ENCODE results near the gene KCNQ5.

The KCNQ5 gene

DNA sequence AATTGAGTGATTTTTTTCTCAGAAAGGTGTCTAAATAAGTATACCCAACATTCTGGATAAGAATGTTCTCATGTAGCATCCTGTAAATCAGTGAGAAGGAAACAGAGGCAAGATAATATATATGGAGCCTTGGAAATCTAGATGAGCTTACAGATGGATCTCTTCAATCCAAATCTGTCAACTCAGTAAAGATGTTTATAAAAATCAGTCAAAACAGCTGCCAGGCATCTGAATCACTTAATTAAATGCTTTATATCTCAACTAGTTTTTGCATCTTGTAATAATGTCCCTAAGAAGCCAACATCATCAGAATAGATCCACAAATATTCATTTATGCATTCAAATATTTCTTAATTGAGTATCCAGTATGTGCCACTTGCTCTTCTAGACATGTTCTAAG, 303.3 kb downstream of the KCNQ5 start:
- DNase-seq, result no peak

GRCh38 chr6:72930556-72931132, 308.8 kb downstream of the KCNQ5 start:
- no peak for DNase-seq

- no peak for DNase-seq
Observed at GRCh38 chr6:72931325-72931887, 309.5 kb downstream of the KCNQ5 start.

GRCh38 chr6:72933233-72933632, 311.4 kb downstream of the KCNQ5 start:
- DNase-seq, result no peak

DNA sequence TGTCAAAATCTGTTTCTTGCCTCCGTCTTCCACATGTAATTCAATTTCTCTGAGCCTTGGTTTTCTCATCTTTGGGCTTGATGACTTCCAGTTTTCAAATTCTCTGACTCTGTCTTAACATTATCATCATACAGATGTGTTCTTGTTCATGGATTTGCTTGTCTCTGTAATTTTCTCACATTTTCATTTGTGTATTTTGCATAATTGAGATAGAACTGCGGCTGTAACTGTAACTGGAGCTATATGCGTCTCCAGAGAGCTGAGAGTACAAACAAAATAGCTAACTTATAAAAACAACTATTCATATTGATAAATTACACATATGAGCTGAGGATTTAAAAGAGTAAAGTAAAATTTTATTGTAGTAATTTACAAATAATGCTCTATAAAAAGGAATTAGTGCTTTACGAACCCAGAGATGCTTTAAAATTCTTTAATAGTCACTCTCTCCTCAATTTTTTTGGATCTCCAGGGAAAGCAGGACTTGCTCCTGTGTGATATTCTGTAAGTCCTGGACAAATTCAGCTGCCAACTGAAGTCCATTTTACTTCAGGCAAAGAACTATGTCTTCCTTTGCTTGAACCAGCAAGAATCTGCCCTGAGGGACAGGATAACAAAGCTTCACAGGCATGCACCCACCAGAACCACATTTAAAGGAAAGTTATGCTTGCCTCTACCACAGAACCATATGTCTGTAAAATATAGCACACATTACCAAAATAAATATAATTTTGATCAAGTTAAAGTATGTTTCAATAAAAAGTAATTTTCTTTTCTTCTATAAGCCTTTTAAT, 315.1 kb downstream of the KCNQ5 start:
- no peak for DNase-seq

DNA sequence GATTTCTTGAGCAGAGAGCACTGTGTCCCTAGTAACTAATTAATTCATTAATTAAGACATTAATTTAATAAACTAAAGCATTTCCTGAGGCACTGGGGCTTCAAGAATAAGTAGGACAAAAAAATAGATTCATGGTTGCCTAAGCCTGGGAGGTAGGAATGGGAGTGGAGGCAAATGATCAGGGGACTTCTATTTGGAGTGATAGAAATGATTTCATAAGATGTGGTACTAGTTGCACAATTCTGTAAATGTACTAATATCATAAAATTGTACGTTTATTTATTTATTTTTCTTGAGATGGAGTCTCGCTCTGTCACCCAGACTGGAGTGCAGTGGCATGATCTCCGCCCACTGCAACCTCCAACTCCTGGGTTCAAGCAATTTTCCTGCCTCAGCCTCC, 316.2 kb downstream of the KCNQ5 start:
- no peak for DNase-seq

DNA sequence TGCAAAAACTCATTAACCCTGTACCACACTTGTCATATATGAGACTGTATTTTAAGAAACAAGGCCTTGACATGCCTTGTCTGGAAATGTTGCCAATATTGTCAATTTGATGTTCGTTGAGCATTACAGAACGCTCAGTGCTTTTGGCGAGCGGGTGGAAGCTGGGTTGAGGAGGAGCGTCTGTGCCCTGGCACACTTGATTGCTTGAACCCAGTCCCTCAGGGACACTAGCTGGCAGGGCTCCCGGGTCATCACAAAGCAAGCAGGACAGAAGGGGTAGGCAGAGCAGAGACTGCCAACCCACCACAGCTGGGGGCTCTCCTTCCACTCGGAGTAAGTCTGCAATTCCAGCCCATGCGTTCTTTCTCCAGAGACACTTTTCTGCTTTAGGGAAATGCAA, 317.1 kb downstream of the KCNQ5 start:
- DNase-seq, result no peak

GRCh38 chr6:72940265-72940664, 318.4 kb downstream of the KCNQ5 start:
- no peak for DNase-seq

DNA sequence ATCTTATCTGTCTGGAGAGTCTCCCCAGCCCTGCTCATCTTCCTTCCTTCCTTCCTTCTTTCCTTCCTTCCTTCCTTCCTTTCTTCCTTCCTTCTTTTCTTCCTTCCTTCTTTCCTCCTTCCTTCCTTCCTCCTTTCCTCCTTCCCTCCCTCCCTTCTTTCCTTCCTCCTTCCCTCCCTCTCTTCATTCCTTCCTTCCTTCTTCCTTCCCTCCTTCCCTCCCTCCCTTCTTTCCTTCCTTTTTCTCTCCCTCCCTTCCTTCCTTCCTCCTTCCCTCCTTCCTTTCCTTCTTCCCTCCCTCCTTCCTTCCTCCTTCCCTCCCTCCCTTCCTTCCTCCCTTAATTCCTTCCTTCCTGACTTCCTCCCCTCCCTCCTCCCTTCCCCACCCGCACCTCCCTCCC, 319.4 kb downstream of the KCNQ5 start:
- DNase-seq, result no peak

DNA sequence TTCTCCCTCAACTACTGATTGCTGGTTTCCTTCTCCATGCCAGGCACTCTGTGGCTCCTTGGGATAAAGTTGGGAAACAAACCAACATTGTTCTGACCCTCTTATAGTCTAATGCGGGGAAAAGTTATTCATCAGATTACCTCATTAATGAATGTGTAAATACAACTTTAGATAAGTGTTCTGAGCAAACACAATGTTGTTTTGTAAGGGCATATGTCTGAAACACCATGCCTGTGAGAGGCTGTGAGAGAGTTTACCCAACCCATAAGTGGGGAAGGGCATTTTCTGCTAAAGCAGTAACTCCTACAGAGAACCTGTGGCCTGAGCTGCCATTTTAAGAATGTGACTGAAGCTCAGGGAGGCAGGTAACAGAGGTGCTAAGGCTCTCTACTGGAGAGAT, 319.9 kb downstream of the KCNQ5 start:
- DNase-seq, result no peak

DNA sequence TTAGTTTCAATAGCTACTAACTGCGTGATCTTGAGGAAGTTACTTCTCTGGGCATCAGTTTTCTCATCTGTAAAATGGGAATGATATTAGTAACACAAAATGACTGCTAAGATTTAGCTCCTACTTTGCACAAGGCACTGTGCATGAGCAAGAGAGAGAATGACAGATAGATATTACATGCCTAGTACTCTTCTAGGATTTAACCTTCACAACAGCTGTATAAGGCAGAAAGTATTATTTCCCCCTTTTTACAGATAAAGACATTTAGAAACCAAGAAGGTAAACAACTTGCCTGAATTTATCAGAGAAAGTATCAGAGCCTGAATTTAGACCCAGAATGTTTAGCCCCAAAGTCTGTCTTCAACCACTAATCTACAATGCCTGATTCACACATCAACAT, 321.8 kb downstream of the KCNQ5 start:
- no peak for DNase-seq

DNA sequence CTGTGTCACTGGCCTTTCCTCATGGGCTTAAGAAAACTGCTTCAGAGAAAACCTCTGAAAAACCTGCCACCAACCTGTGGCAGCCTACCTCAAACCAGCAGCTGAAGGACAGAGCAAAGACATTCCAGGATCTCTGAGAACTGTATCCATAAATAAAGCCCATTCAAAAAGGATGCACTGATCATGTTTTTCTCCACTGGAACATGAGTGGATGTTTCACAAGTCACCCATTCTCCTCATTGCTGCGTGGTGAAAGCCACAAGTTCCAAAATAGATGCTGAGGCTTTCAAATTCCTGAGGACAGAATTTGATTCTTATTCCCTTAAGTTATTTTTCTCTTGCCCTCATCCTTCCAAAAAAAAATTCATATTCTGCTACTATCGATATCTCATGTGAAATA, 322.8 kb downstream of the KCNQ5 start:
- DNase-seq, result no peak

GRCh38 chr6:72946774-72947173, 324.9 kb downstream of the KCNQ5 start:
- no peak for DNase-seq

DNA sequence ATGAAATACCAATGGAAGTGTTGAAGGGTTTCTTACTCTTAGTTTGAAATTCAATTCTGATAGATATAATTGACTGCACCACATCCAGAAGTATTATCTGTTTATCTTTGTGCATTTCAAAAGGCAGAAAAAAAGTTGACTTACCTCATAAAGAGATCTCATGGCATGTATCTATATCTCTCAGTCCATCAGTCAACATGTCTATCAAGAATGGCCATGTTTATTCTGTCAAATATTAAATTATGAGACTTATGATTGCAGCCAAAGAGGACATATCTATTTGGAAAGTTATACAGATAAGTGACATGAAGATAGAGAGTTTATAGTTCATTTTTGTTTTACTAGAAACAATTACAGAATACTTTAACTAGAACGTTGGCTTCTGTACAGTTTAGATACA, 325.7 kb downstream of the KCNQ5 start:
- no peak for DNase-seq

DNA sequence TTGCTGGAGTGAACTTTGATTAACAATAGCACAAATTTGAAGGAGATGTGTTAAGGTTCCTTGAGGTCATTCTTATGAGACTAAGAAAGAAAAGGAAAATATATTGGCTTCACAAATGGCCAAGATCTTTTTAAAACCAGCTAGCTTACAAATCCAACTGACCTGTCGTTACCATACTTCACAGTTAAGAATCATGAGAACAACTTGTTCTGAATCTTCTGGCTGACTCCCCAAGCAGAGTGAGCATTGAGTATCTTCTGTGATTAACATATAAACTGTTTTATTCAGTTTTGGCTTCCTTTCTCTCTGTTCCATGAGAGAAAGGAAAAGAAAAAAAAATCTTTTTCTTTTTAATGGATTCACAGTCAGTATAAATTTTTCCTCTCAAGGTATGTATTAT, 326.3 kb downstream of the KCNQ5 start:
- no peak for DNase-seq

DNA sequence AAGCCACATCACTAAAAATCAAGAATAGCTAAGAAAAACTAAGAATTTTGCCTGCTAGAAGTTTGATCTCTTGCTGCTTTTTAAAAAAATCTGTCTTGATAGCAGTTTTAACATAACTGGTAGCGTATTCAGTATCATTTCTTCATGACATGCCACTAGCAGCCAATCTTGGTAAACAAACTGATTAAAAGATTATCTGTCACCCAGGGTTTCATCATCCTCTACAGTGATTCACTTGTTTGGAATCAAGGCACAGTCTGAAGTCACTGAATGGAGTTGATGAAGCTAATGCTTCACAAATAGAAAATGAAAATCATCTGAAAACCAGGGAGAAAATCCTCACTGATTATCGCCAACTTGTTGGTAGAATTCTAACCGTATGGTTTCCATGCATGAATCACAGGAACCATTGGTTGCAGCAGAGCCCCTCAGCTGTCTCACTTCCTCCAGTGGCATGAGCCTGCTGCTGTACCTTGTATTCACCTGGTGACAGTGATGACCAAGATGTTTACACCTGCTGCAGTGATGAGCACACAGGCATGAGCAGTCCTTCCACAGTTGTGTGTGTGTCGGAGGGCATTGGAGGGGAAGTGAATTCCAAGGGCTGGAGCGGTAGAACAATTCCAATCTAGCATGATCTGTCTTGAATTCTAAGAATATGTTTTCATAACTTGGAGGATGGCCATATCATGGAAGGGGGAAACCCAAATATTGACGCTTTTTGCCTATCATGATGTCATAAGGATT, 328.4 kb downstream of the KCNQ5 start:
- DNase-seq, result no peak

GRCh38 chr6:72952808-72953630, 331.2 kb downstream of the KCNQ5 start:
- DNase-seq, result no peak

- no peak for DNase-seq
Observed at GRCh38 chr6:72953971-72954381, 332.1 kb downstream of the KCNQ5 start.

DNA sequence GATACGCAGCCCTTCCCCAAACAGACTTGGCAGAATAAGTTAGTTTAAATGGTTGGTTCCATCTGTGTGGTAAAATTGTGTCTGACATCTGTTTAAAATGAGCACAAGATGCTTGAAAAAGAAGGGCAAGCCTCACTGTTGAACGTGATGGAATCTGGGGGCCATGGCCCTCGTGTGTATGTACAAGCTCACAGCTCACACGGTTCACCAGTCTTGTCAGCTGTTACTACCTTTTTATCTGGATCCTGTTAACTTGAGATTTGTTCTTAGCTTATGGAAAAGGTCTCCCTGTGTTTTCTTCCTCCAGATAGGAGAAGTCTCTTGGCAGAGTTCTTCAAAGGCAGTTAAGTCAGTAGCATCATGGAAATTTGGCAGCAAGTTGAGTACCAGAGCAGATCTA, 332.9 kb downstream of the KCNQ5 start:
- no peak for DNase-seq

DNA sequence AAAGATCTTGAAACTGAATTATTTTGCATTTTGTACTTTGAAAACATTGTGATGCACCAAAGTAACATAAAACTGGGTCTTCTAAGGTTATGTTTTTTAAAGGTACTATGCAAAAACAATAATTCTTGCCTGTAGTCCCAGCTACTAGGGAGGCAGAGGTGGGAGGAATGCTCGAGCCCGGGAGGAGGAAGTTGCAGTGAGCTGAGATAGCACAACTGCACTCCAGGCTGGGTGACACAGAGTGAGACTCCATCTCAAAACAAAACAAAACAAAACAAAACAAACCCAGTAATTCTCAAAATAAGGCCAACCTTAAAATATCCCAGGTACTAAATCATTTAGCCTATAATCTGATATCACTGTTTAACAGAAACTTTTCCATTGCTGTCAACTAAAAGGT, 333.8 kb downstream of the KCNQ5 start:
- no peak for DNase-seq

- DNase-seq, result no peak
Observed at GRCh38 chr6:72956272-72956671, 334.4 kb downstream of the KCNQ5 start.

DNA sequence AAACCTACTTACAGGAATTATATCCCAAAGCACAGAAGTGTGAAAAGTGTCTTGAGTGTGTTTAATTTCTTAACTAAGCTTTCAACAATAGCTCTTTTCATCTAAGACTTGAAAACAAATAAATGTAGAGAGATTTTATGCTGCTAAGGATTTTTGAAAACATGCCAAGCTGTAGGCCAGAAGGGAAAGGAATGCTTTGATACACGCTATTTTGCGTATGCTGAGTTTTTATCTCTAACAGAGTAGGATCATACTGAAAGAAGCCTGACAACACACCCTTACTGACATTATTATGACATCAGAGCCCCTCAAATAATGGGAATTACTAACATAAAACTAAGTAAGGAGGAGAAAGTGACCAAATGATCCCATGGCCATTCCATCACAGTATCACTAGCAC, 338.0 kb downstream of the KCNQ5 start:
- DNase-seq, result no peak

DNA sequence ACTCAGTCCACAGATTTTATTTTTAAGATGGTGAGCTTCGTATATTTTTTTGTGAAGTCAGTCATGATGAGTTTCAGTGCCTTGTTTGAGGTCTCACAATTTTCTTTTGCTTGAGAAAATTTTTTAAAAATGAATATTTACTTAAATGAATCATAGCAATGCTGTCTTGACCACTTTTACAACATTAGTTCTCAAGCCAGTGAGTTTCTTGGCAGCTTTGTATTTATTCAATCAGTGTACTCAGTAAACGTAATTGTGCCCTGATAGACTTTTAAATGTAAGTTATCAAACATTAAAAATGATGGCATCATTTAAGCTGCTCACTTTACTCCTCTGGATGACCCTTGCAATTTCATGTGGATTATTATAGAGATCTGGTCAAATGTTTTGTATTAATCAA, 342.1 kb downstream of the KCNQ5 start:
- DNase-seq, result no peak

Data from right hindlimb (tissue), 1 donor.